Spinal cord (tissue), 10 donors: ENCODE measurements around the gene PPP2R5B. TPM values are rescaled to one million over a fixed set of nuclear protein-coding genes. Genes with fewer than 3 reads are reported as not detected.

Experiments
- DNase-seq, 6 donors: peaks; one replicate each; pipeline versions ENCODE4 v3.0.0 to v3.0.0-alpha.2; 2013 to 2015; ENCODE audit warnings: low spot score in 6 of 6, low read depth in 4 of 6
- H3K27ac ChIP-seq: one replicate; pipeline ENCODE4 v1.5.1; 2013; ENCODE audit warnings: low read depth, low read length, control low read depth
- H3K27me3 ChIP-seq: one replicate; pipeline ENCODE4 v1.6.1; 2013; ENCODE audit warnings: low read length; ENCODE audit not compliant: control insufficient read depth, insufficient read depth
- H3K36me3 ChIP-seq: one replicate; pipeline ENCODE4 v1.6.1; 2013; ENCODE audit warnings: low read length; ENCODE audit not compliant: control insufficient read depth, insufficient read depth
- H3K4me1 ChIP-seq: one replicate; pipeline ENCODE4 v1.6.1; 2013; ENCODE audit warnings: low read length; ENCODE audit not compliant: control insufficient read depth, insufficient read depth
- H3K4me3 ChIP-seq: one replicate; pipeline ENCODE4 v1.5.1; 2013; ENCODE audit warnings: low read depth, low read length, control low read depth
- H3K9me3 ChIP-seq: one replicate; pipeline ENCODE4 v1.6.1; 2013; ENCODE audit warnings: low read length; ENCODE audit not compliant: control insufficient read depth, insufficient read depth
- WGBS: methylation state at CpG from one replicate; pipeline ENCODE4 v1.1.5; 2013; ENCODE audit warnings: missing lambda C conversion rate; ENCODE audit not compliant: insufficient coverage; 5-methylcytosine and 5-hydroxymethylcytosine counted together
- polyA plus RNA-seq, 2 donors: library from polyadenylated mRNA; unstranded; fragments of 120-200 nt; gene quantifications; one replicate each; pipeline ENCODE4 v1.2.1, GENCODE V29; 2013; ENCODE audit not compliant: insufficient read length in 2 of 2
- total RNA-seq, 2 donors: library from RNA; depleted of rRNA in 1 of 2; stranded (reverse); fragments of 120-200 nt in 1 of 2; fragments of >200 nt in 1 of 2; gene quantifications; one replicate each; pipeline versions ENCODE4 v1.2.3 to v1.2.4, GENCODE V29; 2013 to 2014
- donor health status: healthy.

The PPP2R5B gene
- total and polyA plus RNA-seq, 4 donors, result 26.3 to 99.8 (median 68.2) TPM

DNA sequence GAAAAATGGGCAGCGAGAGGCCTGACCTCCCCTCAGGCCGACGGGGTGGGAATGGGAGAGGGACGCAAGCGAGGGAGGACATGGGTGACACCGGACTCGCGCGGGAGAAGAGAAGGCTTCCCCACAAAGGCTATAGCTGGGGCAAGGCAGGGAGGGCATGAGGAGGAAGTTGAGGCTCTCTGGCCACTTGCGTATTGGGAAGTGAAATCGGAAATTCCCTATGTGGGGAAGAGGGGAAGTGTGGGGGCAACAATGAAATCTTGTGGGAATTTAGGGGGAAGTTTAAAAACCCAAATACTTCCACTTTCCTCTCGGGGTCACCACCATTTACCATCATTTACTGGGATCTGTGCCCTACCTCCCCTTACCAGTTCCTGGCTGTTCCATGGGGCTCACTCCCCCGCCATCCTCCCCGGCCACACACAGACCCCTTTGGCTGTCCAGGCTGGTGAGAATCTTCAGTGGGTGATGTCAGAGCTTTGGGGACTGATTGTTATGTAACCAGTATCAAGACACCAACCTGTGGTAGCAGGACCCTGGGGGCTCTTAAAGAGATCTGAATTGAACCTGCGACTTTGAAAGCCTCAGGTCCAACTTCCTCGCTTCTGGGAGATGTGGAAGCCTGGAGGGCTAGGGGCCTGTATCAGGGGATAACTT lies 45.1 kb upstream of the PPP2R5B start:
- Histone ChIP-seq H3K4me1 (peaks cover 65% of the 10 kb centered on the region), H3K36me3 (peaks cover 9% of the 10 kb centered on the region), H3K27ac (peak overlapping the region; percentile 94), H3K27me3 (no peaks in the 10 kb centered on the region), H3K9me3 (no peaks in the 10 kb centered on the region), H3K4me3 (peak overlapping the region; percentile 96)
- 14% methylated on average over 12 of the region's 16 CpGs for WGBS
- no peak for DNase-seq

DNA sequence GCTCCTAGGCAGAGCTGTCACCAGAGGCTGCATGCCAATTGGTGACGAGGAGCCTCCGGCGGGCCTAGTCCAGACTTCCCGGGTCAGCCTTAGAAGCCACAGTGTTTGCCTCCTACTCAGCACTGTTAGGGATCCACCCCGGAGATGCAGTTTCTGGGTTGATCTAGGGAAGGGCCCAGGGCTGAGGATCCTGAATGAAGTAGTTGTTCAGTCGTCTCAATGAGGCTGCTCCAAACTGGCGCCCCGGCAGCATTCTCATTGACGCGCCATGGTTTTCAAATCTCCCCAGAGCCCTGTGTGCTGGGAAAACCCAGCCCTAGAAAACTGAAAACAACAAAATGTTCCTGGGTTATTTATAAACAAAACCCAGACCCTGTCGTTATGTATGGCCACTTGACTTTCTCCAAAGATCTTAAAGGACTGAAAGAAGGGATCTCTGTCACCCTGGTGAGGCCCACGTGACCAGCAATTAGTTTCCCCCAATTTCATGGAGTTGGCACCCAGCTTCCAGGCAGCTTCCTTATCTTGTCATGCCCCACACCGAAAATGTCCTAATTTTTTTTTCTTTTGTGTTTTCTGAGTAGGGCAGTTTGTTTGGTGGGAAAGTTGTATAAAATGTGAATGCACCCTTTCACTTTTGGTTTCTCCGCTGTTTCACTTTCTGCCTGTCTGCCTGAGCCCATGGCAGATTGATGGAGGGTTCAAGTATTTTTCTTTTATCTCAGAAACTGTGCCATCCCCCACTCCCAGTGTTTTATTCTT lies 44.1 kb upstream of the PPP2R5B start:
- 38% methylated on average over 10 of the region's 14 CpGs for whole genome bisulfite sequencing
- Histone ChIP-seq H3K27ac (peak overlapping the region; percentile 94), H3K4me1 (peaks cover 54% of the 10 kb centered on the region), H3K9me3 (no peaks in the 10 kb centered on the region), H3K4me3 (no peak overlapping the region), H3K27me3 (no peaks in the 10 kb centered on the region), H3K36me3 (peaks cover 6% of the 10 kb centered on the region)
- DNase-seq, result peak in 1 of 6 donors; percentile 60

DNA sequence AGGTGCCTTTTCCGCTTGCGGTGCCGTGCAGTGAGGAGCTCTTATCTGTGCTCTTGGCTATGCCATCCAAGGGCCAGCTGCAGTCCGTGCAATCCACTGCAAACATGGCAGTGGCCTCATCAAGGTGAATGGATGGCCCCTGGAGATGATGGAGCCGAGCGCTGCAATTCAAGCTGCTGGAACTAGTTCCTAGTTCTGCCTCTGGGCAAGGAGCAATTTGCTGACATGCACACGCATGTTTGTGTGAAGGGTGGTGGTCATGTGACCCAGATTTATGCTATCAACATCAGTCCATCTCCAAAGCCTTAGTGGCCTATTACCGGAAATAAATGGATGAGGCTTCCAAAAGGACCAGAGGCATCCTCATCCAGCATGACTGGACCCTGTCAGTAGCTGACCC lies 43.0 kb upstream of the PPP2R5B start:
- Histone ChIP-seq H3K4me3 (no peak overlapping the region), H3K27ac (no peak overlapping the region), H3K9me3 (no peaks in the 10 kb centered on the region), H3K27me3 (no peaks in the 10 kb centered on the region), H3K36me3 (peaks cover 2% of the 10 kb centered on the region), H3K4me1 (peaks cover 44% of the 10 kb centered on the region)
- 93% methylated on average over 3 of the region's 8 CpGs for WGBS
- DNase-seq, result peak in 1 of 6 donors; percentile 68

DNA sequence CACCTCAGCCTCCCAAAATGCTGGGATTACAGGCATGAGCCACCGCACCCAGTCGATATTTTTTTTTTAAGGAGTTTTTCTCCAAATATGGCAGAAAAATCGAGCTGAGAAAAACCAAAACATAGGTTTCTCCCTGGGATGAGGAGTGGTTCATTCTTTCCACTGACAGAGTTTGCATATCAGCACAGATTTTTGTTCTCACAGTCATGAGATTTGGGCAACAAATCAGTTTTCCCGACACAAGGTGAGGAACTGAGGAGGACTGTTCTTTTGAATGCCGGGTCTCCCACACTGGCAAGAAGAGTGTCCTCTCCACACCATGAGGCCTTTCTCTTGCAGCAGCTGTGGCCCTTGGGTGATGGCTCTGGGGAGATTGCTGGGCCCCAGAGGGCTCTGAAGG lies 42.2 kb upstream of the PPP2R5B start:
- no peaks in the 10 kb centered on the region for H3K9me3 ChIP-seq
- H3K27me3 ChIP-seq, result no peaks in the 10 kb centered on the region
- no peak for DNase-seq
- peaks cover 36% of the 10 kb centered on the region for H3K4me1 ChIP-seq
- H3K4me3 ChIP-seq, result no peak overlapping the region
- H3K36me3 ChIP-seq, result peaks cover 2% of the 10 kb centered on the region
- no peak overlapping the region for H3K27ac ChIP-seq
- no CpG with 5 or more reads among the region's 5 CpGs for WGBS

DNA sequence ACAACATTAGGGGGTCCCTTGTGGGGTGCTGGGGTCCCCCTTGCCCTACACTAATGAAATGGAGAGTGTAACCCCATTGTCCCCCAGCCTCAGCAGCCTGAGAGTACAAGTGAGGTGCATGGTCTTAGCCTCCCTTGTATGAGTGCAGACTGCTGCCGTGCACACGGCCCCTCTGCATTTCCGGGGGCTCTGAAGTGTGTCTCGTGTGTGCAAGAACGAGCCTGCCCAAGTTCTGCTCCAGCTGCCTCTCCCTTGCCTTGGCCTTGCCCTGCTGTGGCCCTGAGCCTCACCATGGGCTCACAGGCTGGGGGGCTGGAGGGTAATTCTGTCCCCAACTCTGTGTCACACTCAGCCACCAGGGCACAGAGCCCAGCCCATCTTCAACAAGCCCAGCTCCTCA lies 40.9 kb upstream of the PPP2R5B start:
- no peak for DNase-seq
- no peaks in the 10 kb centered on the region for H3K9me3 ChIP-seq
- H3K36me3 ChIP-seq, result no peaks in the 10 kb centered on the region
- no peak overlapping the region for H3K27ac ChIP-seq
- H3K4me3 ChIP-seq, result no peak overlapping the region
- peaks cover 39% of the 10 kb centered on the region for H3K4me1 ChIP-seq
- WGBS, result 85% methylated on average over 5 of the region's 5 CpGs
- no peaks in the 10 kb centered on the region for H3K27me3 ChIP-seq

DNA sequence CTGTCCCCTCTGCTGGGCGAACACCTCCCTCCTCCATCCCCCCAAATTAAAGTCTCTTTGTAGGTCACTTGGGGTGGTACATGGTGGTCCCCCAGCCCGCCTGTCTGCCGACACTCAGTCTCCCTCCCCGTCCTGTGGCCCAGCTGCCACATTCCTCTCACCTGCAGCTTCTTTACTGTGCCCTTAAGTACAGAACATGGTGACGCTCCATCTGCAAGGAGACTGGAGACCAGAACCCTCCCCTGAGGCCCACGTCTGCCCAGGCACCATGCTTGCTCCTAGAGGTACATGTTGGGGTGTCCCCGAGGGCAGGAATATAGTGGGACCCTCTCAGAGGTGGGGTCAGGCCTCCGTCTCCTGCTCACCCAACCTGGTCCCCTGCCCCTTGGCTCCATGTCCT lies 40.5 kb upstream of the PPP2R5B start:
- H3K36me3 ChIP-seq, result no peaks in the 10 kb centered on the region
- H3K27me3 ChIP-seq, result no peaks in the 10 kb centered on the region
- H3K9me3 ChIP-seq, result no peaks in the 10 kb centered on the region
- peaks cover 38% of the 10 kb centered on the region for H3K4me1 ChIP-seq
- 88% methylated on average over 7 of the region's 8 CpGs for WGBS
- H3K27ac ChIP-seq, result no peak overlapping the region
- H3K4me3 ChIP-seq, result no peak overlapping the region
- DNase-seq, result no peak

DNA sequence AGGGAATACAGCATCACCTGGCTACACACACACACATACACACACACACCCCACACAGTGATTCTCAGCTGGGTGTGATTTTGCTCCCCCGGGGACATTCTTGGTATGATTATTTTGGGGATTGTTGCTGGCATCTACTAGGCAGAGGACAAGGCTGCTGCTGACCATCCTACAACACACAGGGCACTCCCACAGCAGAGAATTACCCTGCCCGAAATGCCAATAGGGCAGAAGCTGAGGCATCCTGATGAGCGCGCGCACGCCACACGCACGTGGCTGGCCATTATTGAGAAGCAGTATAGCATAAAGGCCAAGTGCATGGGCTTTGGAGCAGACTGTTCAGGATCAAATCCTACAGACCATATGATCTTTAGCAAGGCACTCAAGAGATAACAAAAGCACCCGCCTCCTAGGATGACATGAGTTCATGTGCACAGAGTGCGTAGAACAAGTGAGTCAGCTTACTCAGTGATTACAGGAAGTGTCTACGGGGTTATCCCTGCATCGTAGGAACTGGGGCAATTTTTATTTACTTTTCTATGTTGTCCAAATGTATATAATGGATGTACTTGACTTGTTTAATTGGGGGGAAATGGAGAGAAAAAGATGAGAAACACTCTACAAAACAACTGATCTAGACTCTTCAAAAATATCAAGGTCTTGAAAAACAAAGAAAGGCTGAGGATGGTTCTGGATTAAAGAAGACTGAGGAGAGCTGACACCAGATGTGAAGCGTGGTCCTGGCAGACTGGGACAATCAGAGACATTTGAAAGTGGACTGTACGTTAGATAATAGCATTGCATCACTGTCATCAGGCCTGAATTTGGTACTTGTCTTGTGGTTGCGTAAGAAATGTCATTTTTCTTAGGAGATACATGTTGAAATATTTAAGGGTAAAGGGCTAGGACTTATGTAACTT lies 38.9 kb upstream of the PPP2R5B start:
- DNase-seq, result no peak
- H3K27me3 ChIP-seq, result no peaks in the 10 kb centered on the region
- no peak overlapping the region for H3K27ac ChIP-seq
- H3K4me1 ChIP-seq, result peaks cover 22% of the 10 kb centered on the region
- H3K36me3 ChIP-seq, result no peaks in the 10 kb centered on the region
- no peaks in the 10 kb centered on the region for H3K9me3 ChIP-seq
- H3K4me3 ChIP-seq, result no peak overlapping the region
- 91% methylated on average over 12 of the region's 15 CpGs for WGBS

DNA sequence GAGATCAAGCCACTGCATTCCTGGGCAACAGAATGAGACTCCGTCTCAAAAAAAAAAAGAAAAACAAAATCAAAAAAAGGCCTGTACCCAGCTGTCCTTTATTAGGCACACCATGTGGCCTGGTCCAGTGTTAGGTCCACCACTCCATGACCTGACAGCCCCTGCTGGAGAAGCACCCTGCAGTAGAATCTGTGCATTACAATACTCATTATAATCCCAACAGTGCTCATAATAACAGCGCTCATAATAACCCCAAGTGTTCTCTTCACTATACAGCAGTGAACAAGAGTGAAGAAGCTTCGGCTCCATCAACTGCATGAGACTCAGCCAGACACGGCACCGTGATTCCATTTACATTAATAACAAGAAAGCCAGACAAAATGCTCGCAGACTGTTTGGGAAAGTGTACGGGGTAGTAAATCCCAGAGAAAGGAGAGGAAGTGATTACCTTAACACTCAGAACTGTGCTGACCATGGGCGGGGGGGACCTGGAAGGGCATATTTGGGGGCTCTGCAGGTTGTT lies 37.2 kb upstream of the PPP2R5B start:
- H3K27me3 ChIP-seq, result no peaks in the 10 kb centered on the region
- WGBS, result 81% methylated on average over 3 of the region's 8 CpGs
- DNase-seq, result peak in 1 of 6 donors; percentile 33
- H3K4me1 ChIP-seq, result peaks cover 12% of the 10 kb centered on the region
- H3K9me3 ChIP-seq, result no peaks in the 10 kb centered on the region
- H3K36me3 ChIP-seq, result no peaks in the 10 kb centered on the region
- no peak overlapping the region for H3K4me3 ChIP-seq
- H3K27ac ChIP-seq, result peak overlapping the region; percentile 71

DNA sequence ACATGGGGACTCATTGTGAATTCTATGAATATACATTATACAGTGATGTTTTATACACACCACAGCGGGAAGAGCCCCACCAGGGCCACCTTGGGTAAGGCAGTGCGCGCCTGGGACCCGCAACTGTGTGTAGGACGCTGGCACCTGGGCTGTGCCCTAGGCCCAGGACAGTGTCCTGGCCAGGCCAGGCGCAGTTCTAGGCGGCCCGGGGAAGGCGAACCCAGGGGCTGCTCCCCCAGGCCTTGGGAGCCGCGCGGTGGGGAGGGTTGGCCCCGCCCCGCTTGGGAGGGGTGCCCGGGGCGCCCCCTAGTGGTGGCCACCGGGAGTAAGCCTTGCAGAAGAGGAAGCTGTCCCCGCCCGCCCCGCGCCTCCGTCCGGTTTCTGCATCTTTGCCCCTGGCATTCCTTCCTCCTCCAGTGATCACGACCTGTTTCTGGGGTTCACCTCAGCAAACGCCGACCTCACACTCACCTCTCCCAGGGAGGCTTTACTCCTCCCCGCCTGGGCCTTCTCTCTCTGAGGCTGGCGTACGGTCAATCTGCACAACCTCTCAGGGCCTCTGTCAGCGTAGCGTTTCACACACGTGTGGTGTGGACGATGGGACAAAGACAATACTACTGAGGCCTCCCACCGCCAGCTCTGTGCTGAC lies 36.6 kb upstream of the PPP2R5B start:
- Histone ChIP-seq H3K4me1 (peaks cover 12% of the 10 kb centered on the region), H3K4me3 (no peak overlapping the region), H3K36me3 (no peaks in the 10 kb centered on the region), H3K9me3 (no peaks in the 10 kb centered on the region), H3K27me3 (no peaks in the 10 kb centered on the region), H3K27ac (peak overlapping the region; percentile 71)
- DNase-seq, result peak in 2 of 6 donors; percentile 82 to 85
- WGBS, result 11% methylated on average over 34 of the region's 34 CpGs
